CD14-positive monocyte (primary cell): ENCODE data around the gene TES. TPM values are rescaled to one million over a fixed set of nuclear protein-coding genes. Genes with fewer than 3 reads are reported as not detected.

Experiments used
- DNase-seq, 3 donors: peaks; one replicate each; pipeline ENCODE4 v3.0.0-alpha.2; 2011 to 2022
- H2AFZ ChIP-seq: 2 replicates; pipeline ENCODE4 v1.6.0; 2012; ENCODE audit warnings: mild to moderate bottlenecking, low read depth, low read length, inconsistent platforms; ENCODE audit not compliant: insufficient read depth, poor library complexity, severe bottlenecking
- H3K27ac ChIP-seq, 2 donors: 1 replicate in 1 of 2; 2 replicates in 1 of 2; pipeline ENCODE4 v1.5.1; 2012 to 2013; ENCODE audit warnings: low read length in 2 of 2, control low read depth in 1 of 2, inconsistent platforms in 1 of 2, low read depth in 1 of 2, mild to moderate bottlenecking in 1 of 2
- H3K27me3 ChIP-seq, 2 donors: one replicate each; pipeline versions ENCODE4 v1.6.0 to v1.6.1; 2011 to 2013; ENCODE audit warnings: low read length in 2 of 2; ENCODE audit not compliant: control insufficient read depth in 2 of 2, insufficient read depth in 2 of 2
- H3K36me3 ChIP-seq, 2 donors: replicated peaks in 1 of 2; 1 replicate in 1 of 2; 2 replicates in 1 of 2; pipeline versions ENCODE4 v1.5.1 to v1.6.1; 2012 to 2013; ENCODE audit warnings: low read length in 2 of 2, control low read depth in 1 of 2, inconsistent platforms in 1 of 2, mild to moderate bottlenecking in 1 of 2; ENCODE audit not compliant: insufficient read depth in 2 of 2, control insufficient read depth in 1 of 2
- H3K4me1 ChIP-seq, 2 donors: 1 replicate in 1 of 2; 2 replicates in 1 of 2; pipeline versions ENCODE4 v1.5.1 to v1.6.1; 2012 to 2013; ENCODE audit warnings: low read length in 2 of 2, control low read depth in 1 of 2, inconsistent platforms in 1 of 2, mild to moderate bottlenecking in 1 of 2, moderate library complexity in 1 of 2; ENCODE audit not compliant: insufficient read depth in 2 of 2, control insufficient read depth in 1 of 2
- H3K4me2 ChIP-seq: replicated peaks from 2 replicates; pipeline ENCODE3; 2012; ENCODE audit warnings: low read length, moderate library complexity, mild to moderate bottlenecking; ENCODE audit not compliant: poor library complexity, severe bottlenecking; ENCODE audit errors: extremely low read depth
- H3K4me3 ChIP-seq, 3 experiments: fragments of 200-600 bp in 1 of 3; sonication (generic) in 1 of 3; replicated peaks in 1 of 3; 1 replicate in 2 of 3; 2 replicates in 1 of 3; pipeline ENCODE4 v1.5.1; 2011 to 2013; ENCODE audit warnings: low read length in 3 of 3, mild to moderate bottlenecking in 3 of 3, control low read depth in 2 of 3, low read depth in 2 of 3, inconsistent platforms in 1 of 3, moderate library complexity in 1 of 3
- H3K79me2 ChIP-seq: 2 replicates; pipeline ENCODE4 v1.6.0; 2012; ENCODE audit warnings: mild to moderate bottlenecking, control low read depth, inconsistent platforms, low read length, moderate library complexity; ENCODE audit not compliant: insufficient read depth
- H3K9ac ChIP-seq: 2 replicates; pipeline ENCODE4 v1.6.0; 2017; ENCODE audit warnings: low read length, mild to moderate bottlenecking; ENCODE audit not compliant: insufficient read depth, poor library complexity, severe bottlenecking
- H3K9me3 ChIP-seq, 2 donors: replicated peaks in 1 of 2; 1 replicate in 1 of 2; 2 replicates in 1 of 2; pipeline versions ENCODE4 v1.5.1 to v1.6.1; 2012 to 2013; ENCODE audit warnings: low read length in 2 of 2, control low read depth in 1 of 2; ENCODE audit not compliant: control insufficient read depth in 1 of 2, insufficient read depth in 1 of 2
- H4K20me1 ChIP-seq: 2 replicates; pipeline ENCODE4 v1.6.0; 2012; ENCODE audit warnings: mild to moderate bottlenecking, low read length, control low read depth, moderate library complexity; ENCODE audit not compliant: insufficient read depth
- H3K27ac Mint-ChIP-seq, 7 donors: one replicate each; pipeline ENCODE4 v1.8.0; 2020; ENCODE audit warnings: mild to moderate bottlenecking in 7 of 7, mixed read lengths in 7 of 7, moderate library complexity in 6 of 7, inconsistent platforms in 2 of 7
- H3K27me3 Mint-ChIP-seq, 3 donors: one replicate each; pipeline ENCODE4 v1.8.0; 2021 to 2022; ENCODE audit warnings: low read depth in 3 of 3, mild to moderate bottlenecking in 3 of 3, mixed read lengths in 3 of 3, moderate library complexity in 3 of 3, inconsistent platforms in 1 of 3
- H3K36me3 Mint-ChIP-seq, 2 donors: one replicate each; pipeline ENCODE4 v1.8.0; 2020; ENCODE audit warnings: mixed read lengths in 2 of 2, inconsistent platforms in 1 of 2, mild to moderate bottlenecking in 1 of 2
- H3K4me1 Mint-ChIP-seq: one replicate; pipeline ENCODE4 v1.8.0; 2020; ENCODE audit warnings: mild to moderate bottlenecking, mixed read lengths
- H3K4me3 Mint-ChIP-seq, 2 donors: one replicate each; pipeline ENCODE4 v1.8.0; 2020; ENCODE audit warnings: mild to moderate bottlenecking in 2 of 2, mixed read lengths in 2 of 2, moderate library complexity in 1 of 2
- H3K9me3 Mint-ChIP-seq, 7 donors: one replicate each; pipeline ENCODE4 v1.8.0; 2020 to 2022; ENCODE audit warnings: mixed read lengths in 7 of 7, mild to moderate bottlenecking in 6 of 7, moderate library complexity in 6 of 7, inconsistent platforms in 2 of 7
- CTCF ChIP-seq: fragments of 200-600 bp; IDR thresholded peaks from one replicate; pipeline ENCODE4 v1.8.0; 2022; ENCODE audit warnings: antibody characterized with exemption, mild to moderate bottlenecking
- WGBS: methylation state at CpG from one replicate; pipeline ENCODE4 v1.1.5; 2013; ENCODE audit warnings: missing lambda C conversion rate; ENCODE audit not compliant: insufficient coverage; 5-methylcytosine and 5-hydroxymethylcytosine counted together
- intact Hi-C, 2 donors: fragments of 100-400 bp; cut with micrococcal nuclease; formaldehyde crosslinking; loops; one replicate each; pipeline versions ENCODE4 v1.15.0 to v1.15.1; 2023
- polyA plus RNA-seq, 3 donors: library from polyadenylated mRNA; depleted of rRNA in 1 of 3; unstranded in 2 of 3; stranded (reverse) in 1 of 3; fragments of 300-500 nt in 2 of 3; fragments of >200 nt in 1 of 3; fragmentation: Illumina TruSeq in 2 of 3; gene quantifications; 1 replicate in 2 of 3; 2 replicates in 1 of 3; pipeline ENCODE4 v1.2.3, GENCODE V29; 2012 to 2021

The TES gene
- polyA plus RNA-seq, 3 donors, result 61.7 to 104 (median 89.0) TPM

GRCh38 chr7:116273918-116274301, 63.6 kb downstream of the TES start:
- Histone ChIP-seq H3K36me3 (no peaks in the 10 kb centered on the region), H3K4me2 (no peak overlapping the region), H3K9ac (no peak overlapping the region), H3K27me3 (no peaks in the 10 kb centered on the region), H4K20me1 (no peaks in the 10 kb centered on the region), H3K4me1 (no peaks in the 10 kb centered on the region), H3K9me3 (no peaks in the 10 kb centered on the region), H3K79me2 (no peaks in the 10 kb centered on the region), H3K4me3 (no peak overlapping the region), H2AFZ (no peak overlapping the region), H3K27ac (no peak overlapping the region)
- no peak for TF ChIP-seq CTCF
- Mint-ChIP-seq H3K4me1 (peaks cover 2% of the 10 kb centered on the region), H3K36me3 (no peaks in the 10 kb centered on the region), H3K9me3 (peaks cover 0 to 6% (median 3%) of the 10 kb centered on the region in 7 donors), H3K27ac (no peak overlapping the region), H3K27me3 (no peaks in the 10 kb centered on the region), H3K4me3 (no peak overlapping the region)
- no peak for DNase-seq
- intact Hi-C loops, result no loop called here
- WGBS, result 100% methylated on average over 1 of the region's 1 CpG

- H3K9me3 ChIP-seq, result no peaks in the 10 kb centered on the region
- Mint-ChIP-seq H3K9me3 (peaks cover 0 to 6% (median 3%) of the 10 kb centered on the region in 7 donors), H3K4me1 (peaks cover 2% of the 10 kb centered on the region), H3K36me3 (no peaks in the 10 kb centered on the region), H3K27ac (no peak overlapping the region), H3K27me3 (no peaks in the 10 kb centered on the region), H3K4me3 (no peak overlapping the region)
- DNase-seq, result no peak
- no peak overlapping the region for H2AFZ ChIP-seq
- H3K79me2 ChIP-seq, result no peaks in the 10 kb centered on the region
- no peaks in the 10 kb centered on the region for H4K20me1 ChIP-seq
- no peak overlapping the region for H3K9ac ChIP-seq
- H3K4me3 ChIP-seq, result no peak overlapping the region
- intact Hi-C loops, result no loop called here
- H3K36me3 ChIP-seq, result no peaks in the 10 kb centered on the region
- no peak overlapping the region for H3K4me2 ChIP-seq
- no peak overlapping the region for H3K27ac ChIP-seq
- no peaks in the 10 kb centered on the region for H3K4me1 ChIP-seq
- TF ChIP-seq CTCF, result no peak
- no peaks in the 10 kb centered on the region for H3K27me3 ChIP-seq
These were observed 66.7 kb downstream of the TES start for GRCh38 chr7:116277070-116277469.
